Lower leg skin (tissue), 4 donors: ENCODE results near the gene ASB1. TPM values are rescaled to one million over a fixed set of nuclear protein-coding genes. Genes with fewer than 3 reads are reported as not detected.

Source experiments
- DNase-seq, 2 donors: peaks; one replicate each; pipeline ENCODE4 v3.0.0-alpha.2; 2019; ENCODE audit warnings: low spot score in 2 of 2
- H3K4me3 ChIP-seq: fragments of 200-600 bp; sonication (generic); 2 replicates; pipeline ENCODE4 v1.5.1; 2017; ENCODE audit warnings: mild to moderate bottlenecking, low read depth; ENCODE audit not compliant: poor library complexity, severe bottlenecking
- POLR2A ChIP-seq, 2 donors: fragments of 450-650 bp; IDR thresholded peaks; one replicate each; pipeline ENCODE4 v1.6.1; 2016 to 2017; ENCODE audit warnings: antibody characterized with exemption in 2 of 2, mild to moderate bottlenecking in 1 of 2, moderate library complexity in 1 of 2
- WGBS, 2 donors: methylation state at CpG; one replicate each; pipeline ENCODE4 v1.1.5; 2018; 5-methylcytosine and 5-hydroxymethylcytosine counted together
- intact Hi-C: fragments of 100-400 bp; cut with DNase I; formaldehyde crosslinking; loops from one replicate; pipeline ENCODE4 v1.15.0; 2023; ENCODE audit warnings: low total_unique reads
- total RNA-seq, 4 donors: library from RNA; depleted of rRNA; stranded (reverse); fragments of >200 nt; gene quantifications; one replicate each; pipeline ENCODE4 v1.1.0, GENCODE V29; 2016
- TF ChIP-seq, protein P1 (sequence below), 3 donors: fragments of 450-650 bp; IDR thresholded peaks; one replicate each; pipeline ENCODE4 v1.5.1; 2016; ENCODE audit warnings: antibody characterized with exemption in 3 of 3, mild to moderate bottlenecking in 3 of 3, moderate library complexity in 2 of 3

ASB1 gene, protein sequence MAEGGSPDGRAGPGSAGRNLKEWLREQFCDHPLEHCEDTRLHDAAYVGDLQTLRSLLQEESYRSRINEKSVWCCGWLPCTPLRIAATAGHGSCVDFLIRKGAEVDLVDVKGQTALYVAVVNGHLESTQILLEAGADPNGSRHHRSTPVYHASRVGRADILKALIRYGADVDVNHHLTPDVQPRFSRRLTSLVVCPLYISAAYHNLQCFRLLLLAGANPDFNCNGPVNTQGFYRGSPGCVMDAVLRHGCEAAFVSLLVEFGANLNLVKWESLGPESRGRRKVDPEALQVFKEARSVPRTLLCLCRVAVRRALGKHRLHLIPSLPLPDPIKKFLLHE
- 10 to 100 TPM; 16.6 to 32.9 (median 21.0) TPM for total RNA-seq

DNA sequence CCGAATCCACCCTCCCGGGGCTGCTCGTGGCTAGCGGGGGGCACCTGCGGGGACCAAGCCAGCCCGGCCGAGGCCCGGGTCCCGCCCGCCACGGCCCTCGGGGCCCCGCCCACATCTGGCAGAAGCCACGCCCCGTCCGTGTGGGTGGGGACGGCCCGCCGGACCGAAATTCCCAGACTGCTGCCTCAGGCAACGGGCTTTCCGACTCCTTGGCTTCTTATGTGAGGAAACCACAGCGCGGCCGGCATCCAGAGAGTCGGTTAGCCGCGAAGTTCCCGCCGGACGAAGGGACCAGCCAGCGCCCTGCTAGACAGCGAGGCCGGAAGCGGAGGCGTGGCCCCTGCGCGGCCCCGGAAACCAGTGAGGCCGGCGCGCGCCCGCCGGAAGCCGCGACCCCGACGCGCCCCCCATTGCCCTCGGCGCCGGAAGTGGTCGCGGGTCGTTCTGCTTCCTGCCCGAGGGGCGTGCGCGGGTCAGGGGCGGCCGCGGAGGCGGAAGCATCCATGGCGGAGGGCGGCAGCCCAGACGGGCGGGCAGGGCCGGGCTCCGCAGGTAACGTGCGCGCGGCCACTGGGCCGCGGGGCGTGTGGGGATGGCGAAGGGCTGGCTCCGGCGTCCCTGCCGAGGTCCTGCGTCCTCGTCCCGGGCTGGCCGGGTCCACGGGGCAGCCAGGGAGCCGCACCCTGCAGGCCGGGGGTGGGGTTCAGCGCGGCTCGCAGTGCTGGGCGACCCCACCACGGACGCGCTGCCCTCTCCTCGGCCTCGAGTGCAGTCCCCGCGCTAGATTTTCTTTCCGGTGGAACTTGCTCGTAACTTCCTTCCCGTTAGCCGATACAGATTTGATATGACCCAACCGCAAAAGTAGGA, at the start of gene ASB1:
ASB1 (plus strand) TSS at position 360 of the 867 bp plus-strand sequence; CDS start at position 504, 144 bp downstream.
- peak; percentile 68 to 95 for DNase-seq
- peak within 1 kb of the TSS; percentile 72 for H3K4me3 ChIP-seq
- intact Hi-C loops, result no loop called here
- TF ChIP-seq, protein P1, sequence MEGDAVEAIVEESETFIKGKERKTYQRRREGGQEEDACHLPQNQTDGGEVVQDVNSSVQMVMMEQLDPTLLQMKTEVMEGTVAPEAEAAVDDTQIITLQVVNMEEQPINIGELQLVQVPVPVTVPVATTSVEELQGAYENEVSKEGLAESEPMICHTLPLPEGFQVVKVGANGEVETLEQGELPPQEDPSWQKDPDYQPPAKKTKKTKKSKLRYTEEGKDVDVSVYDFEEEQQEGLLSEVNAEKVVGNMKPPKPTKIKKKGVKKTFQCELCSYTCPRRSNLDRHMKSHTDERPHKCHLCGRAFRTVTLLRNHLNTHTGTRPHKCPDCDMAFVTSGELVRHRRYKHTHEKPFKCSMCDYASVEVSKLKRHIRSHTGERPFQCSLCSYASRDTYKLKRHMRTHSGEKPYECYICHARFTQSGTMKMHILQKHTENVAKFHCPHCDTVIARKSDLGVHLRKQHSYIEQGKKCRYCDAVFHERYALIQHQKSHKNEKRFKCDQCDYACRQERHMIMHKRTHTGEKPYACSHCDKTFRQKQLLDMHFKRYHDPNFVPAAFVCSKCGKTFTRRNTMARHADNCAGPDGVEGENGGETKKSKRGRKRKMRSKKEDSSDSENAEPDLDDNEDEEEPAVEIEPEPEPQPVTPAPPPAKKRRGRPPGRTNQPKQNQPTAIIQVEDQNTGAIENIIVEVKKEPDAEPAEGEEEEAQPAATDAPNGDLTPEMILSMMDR (IDR thresholded peaks at IDR 0.05), result no peak
- no peak for TF ChIP-seq POLR2A (IDR thresholded peaks at IDR 0.05)
- 1 to 2% methylated on average over 60 to 79 of the region's 104 CpGs for WGBS, 2 donors

DNA sequence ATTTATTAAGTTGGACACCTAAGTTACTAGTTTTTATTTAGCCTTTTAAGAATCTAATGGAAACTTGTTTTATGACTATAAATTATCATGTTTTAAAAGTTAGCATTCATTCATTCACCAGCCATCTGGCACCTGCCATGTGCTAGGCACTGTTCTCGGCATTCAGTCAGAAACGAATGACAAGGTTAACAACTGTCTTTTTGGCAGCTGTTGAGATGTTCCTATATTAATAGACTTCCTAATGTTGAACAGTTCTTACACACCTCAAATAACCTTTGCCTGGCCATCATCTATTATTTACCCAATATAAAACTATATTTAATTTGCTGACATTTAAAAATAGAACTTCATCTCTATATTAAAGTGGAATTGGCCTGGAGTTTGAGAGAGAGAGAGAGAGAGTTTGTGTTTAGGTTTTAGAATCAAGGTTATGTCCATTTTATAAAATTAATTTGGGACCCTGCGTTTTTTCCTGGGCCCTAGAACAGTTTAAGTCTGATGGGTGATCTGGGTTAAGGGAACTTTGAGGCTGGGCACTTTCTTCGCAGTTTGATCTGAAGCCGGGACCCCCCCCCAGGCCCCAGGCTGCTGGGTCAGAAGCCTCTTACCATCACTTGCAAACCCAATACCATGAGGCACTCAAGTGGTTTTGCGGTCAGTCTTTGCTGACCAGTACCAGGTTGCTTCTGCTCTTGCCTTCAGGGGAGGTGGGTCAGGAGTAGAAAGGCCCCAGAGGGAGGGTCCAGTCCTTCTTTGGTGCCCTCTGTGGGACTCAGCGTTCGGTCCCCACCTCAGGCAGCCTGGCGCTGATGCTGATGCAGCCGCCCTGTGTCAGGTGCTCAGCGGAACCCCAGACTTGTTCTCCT, 48.3 kb upstream of the ASB1 start:
- intact Hi-C loops, result loop anchor here (10.0 kb wide), 1 partner anchor 56 kb away; no protein-coding TSS in a partner anchor
- 87 to 88% methylated on average over 11 of the region's 11 CpGs for WGBS, 2 donors
- no peak for TF ChIP-seq POLR2A (IDR thresholded peaks at IDR 0.05)

DNA sequence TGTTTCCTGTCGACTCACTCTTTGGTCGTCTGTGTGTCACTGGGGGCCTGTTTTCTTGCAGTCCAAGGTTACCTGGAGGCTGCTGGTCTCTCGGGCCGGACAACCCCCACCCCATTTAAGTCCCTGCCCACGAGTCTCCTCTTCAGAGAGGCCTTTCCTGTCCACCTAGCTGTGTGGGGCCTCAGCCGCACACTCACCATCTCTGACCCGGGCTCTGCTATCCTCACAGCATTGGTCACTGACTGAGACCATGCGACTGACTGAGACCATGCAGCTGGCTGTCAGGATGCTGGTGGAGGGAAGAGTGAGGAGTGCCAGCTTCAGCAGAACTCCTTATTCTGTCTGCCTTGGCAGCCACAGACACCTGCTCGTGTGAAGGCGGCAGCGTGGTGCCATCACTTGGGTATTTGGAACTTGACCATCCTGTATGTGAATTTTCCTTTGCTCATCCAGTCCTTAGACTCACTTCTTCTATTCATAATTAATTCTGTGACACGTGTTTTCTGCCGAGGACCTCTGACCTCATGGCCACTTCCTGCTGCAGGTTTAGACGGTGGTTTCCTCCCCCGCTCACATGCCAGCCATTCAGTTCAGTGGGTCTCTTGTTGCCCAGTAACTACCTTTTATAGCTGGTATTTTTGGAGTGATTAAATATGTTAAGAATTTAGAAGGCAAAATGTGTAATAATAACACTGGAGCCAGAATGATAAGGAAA, 47.5 kb upstream of the ASB1 start:
- no peak for TF ChIP-seq POLR2A (IDR thresholded peaks at IDR 0.05)
- TF ChIP-seq, protein P1 (IDR thresholded peaks at IDR 0.05), result no peak
- 91 to 92% methylated on average over 15 of the region's 15 CpGs for WGBS, 2 donors
- H3K4me3 ChIP-seq, result no peak overlapping the region
- DNase-seq, result peak in 1 of 2 donors; percentile 45
- intact Hi-C loops, result loop anchor here (10.0 kb wide), 1 partner anchor 56 kb away; no protein-coding TSS in a partner anchor

More for the DNA sequence above, 48.3 kb upstream of the ASB1 start:
- no peak for DNase-seq
- no peak overlapping the region for H3K4me3 ChIP-seq

DNA sequence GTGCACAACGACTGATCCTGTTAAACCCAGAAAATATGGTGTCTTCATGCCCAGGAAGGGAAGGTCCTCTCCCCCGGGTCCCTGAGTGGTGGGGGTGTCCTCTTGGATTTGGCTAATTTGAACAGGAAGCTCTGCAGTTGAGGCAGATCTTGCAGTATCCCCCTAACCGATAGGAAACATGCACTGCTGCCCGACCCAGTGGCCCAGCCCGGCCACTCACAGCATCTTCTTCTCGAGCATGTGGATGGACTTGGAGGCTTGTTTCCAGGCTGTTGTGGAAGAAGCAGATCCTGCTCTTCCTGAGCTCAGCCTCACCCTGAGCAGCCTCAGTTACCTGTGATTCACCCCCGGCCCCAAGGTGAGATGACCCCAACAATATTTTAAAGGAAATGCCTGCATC, 46.4 kb upstream of the ASB1 start:
- H3K4me3 ChIP-seq, result no peak overlapping the region
- WGBS, 2 donors, result 85 to 97% methylated on average over 6 to 7 of the region's 7 CpGs
- no peak for DNase-seq
- TF ChIP-seq, protein P1 (IDR thresholded peaks at IDR 0.05), result no peak
- TF ChIP-seq POLR2A (IDR thresholded peaks at IDR 0.05), result no peak
- intact Hi-C loops, result no loop called here

DNA sequence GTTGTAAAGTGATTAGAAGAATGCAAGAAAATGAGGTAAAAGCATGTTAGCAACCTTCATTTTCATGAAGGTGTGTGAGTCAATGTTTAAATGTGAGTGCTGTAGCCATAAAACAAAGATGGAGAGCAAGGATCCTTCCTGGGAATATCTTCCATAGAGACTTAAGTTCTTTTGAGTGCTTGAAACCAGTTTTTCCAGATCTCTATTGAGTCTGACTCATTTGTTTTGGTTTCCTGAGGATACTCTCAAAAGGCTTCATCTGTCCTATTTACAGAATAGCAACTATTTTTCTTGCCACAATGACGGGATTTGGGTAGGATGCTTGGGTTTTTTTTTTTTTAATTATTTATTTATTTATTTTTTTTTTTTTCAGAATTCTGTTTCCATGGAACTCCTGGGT, 45.9 kb upstream of the ASB1 start:
- no peak for DNase-seq
- intact Hi-C loops, result no loop called here
- TF ChIP-seq, protein P1 (IDR thresholded peaks at IDR 0.05), result no peak
- TF ChIP-seq POLR2A (IDR thresholded peaks at IDR 0.05), result no peak
- no peak overlapping the region for H3K4me3 ChIP-seq
- 29 to 32% methylated on average over 1 of the region's 1 CpG for WGBS, 2 donors
